ELF-1 (cell line): ENCODE measurements around the gene EPDR1.
A peak's percentile ranks its signal among the peaks of the same experiment; 100 is the strongest.

Source experiments
- DNase-seq: peaks from one replicate; pipeline ENCODE4 v3.0.0-alpha.2; 2016; ENCODE audit warnings: low read depth, low spot score

The EPDR1 gene

GRCh38 chr7:37920305-37920848 is at the start of gene EPDR1:
TSS of gene EPDR1 (plus strand) at chr7:37920640. CDS start at chr7:37920940, 300 bp downstream.
- peak; percentile 65 for DNase-seq

DNA sequence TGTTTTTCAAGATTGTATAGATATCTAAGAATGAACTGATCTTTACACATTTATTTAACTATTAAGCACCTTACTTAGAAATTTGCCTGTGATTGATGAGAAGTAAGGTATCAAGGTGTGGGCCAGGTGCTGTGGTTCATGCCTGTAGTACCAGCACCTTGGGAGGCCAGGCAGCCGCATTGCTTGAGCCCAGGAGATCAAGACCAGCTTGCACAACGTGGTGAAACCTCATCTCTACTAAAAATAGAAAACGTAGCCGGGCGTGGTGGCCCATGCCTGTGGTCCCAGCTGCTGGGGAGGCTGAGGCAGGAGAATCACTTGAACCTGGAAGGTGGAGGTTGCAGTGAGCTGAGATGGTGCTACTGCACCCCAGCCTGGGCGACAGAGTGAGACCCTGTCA is 38.4 kb upstream of the EPDR1 start:
- no peak for DNase-seq

DNA sequence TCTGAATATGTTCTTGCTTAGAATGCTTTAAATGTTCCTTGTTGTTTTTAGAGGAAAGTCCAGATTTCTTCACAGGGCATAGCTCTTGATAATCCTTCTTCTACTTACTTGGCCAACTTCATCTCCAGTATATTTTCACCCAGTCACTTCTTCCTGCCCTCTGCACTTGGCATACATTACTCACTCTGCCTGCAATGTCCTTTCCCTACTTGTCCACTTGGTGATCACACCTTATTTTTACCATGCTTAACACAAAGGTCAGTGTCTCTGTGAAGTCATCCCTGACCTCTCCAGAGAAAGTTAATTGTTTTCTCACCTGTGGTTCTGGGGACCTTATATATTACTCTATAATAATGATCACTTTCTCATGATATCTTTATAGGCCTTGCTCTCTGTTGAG is 27.1 kb upstream of the EPDR1 start:
- DNase-seq: no peak

GRCh38 chr7:37894671-37895070 is 25.8 kb upstream of the EPDR1 start:
- DNase-seq: no peak

- DNase-seq: no peak
Observed at GRCh38 chr7:37899712-37900247, 20.7 kb upstream of the EPDR1 start.

GRCh38 chr7:37901236-37901827 is 19.1 kb upstream of the EPDR1 start:
- DNase-seq: no peak

GRCh38 chr7:37901890-37902524 is 18.4 kb upstream of the EPDR1 start:
- DNase-seq: no peak

- no peak for DNase-seq
Observed at GRCh38 chr7:37908221-37908788, 12.1 kb upstream of the EPDR1 start.

- DNase-seq: no peak
Observed at GRCh38 chr7:37912756-37913155, 7.7 kb upstream of the EPDR1 start.

- DNase-seq: no peak
Observed at GRCh38 chr7:37915438-37915837, 5.0 kb upstream of the EPDR1 start.

DNA sequence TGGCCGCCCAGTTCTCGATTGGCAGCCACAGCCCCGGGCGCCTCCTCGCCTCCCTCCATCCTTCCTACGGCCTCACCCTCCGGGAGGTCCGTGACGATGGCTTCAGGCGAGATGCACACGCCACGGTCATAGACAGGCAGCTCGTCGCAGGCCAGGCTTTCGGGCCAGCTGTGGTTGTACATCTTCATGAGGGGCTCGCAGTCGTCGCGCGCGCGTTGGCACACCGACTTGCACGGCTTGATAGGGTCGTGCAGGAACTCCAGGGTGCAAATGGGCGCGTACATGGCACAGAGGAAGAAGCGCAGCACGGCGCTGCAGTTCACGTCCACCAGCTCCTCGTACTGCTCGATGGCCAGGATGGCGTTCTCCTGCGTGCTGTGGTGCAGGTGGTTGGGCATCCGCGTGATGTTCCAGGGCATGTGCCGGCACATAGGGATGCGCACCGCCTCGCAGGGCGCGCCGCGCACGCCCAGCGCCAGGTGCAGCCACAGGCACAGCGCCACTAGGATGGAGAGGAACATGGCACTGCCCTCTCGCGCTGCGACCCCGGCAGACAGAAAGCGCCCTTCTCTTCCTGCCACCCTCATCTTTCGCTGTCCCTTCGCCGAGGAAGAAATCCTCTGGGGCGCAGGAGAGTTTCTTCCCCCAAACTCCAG is 4.3 kb upstream of the EPDR1 start:
- peak; percentile 26 for DNase-seq

DNA sequence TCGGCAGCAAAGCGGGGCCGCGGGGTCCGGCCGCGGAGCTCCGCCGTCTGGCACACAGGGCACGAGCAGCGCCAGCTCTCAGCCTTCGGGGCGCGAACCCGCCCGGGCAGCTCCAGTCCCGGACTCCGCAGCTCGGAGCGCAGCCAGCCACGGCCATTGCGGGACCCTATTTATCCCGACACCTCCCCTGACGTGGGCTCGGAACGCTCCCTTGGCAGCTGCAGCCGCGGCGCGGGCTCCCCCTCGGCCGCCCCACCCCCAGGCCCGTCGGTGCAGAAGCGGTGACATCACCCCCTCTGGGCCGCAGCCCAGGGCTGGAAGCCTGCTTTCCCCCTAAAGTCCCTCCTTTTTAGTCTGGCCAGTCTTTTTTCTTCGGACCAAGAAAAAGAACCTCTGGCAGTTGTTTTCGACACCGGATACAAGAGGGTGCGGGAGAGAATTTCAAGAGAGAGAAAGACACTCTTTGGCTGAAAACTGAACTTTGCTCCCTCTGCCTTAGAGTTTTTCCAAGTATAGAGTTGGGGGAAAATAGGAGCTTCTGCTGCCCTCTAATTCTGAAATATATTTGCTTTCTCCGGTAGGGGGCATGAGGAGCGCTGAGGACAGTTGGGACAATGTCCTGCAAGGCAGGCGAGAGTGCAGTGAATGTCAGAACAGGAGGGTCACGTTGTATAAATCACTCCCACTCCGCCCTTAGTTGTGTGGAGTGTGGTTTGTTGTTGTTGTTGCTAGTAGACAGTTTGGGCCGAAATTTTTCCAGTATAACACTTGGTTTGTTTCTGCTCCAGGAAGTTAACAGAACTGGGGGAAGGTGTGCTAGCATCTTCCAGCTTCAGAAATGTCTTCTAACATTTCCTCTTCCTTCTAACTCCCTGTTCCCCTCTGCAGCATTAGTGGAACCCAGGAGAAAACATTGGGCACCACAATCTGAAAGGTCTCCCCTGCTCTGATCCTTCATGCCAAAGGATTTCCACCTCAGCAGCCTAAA is 3.5 kb upstream of the EPDR1 start, which contains the start of gene SFRP4:
Gene SFRP4 (minus strand): TSS at position 145 of the 988 bp plus-strand sequence. CDS start 280 bp downstream, outside the sequence.
- peak; percentile 70 for DNase-seq

- no peak for DNase-seq
Observed at GRCh38 chr7:37918526-37918925, 1.9 kb upstream of the EPDR1 start.

DNA sequence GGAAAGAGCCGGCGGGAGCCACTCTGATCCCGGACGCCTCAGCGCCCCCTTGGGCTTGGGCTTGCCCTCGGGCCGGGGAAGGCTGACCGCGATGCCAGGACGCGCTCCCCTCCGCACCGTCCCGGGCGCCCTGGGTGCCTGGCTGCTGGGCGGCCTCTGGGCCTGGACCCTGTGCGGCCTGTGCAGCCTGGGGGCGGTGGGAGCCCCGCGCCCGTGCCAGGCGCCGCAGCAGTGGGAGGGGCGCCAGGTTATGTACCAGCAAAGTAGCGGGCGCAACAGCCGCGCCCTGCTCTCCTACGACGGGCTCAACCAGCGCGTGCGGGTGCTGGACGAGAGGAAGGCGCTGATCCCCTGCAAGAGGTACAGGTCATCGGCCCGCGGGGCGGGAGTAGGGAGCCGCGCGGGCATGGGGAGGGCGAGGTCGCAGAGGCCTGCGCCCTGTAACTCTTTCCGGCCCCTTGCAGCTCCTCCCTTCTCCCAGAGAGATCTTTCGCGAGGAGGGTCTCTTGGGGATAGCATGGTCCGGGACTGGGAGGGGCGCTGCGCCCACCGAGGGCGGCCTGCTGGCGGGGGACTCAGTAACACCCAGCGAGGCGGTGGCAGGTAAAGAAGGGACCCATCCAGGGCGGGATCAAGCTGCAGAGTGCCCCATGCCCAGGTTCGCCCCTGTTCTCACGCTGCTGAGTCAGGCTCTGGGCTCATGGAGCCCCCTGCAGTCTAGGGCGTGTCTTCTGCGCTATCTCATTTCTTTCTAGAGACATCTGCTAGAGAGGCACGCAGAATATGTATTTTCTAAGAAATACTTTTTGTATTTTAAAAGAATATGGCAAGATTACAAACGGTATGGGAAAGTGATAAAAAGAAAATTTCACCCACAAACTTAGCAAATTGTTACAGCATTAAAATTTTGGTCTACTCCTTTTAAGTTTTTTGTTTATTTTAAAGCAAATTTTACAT is 687 bp downstream of the EPDR1 start:
- peak; percentile 54 for DNase-seq

GRCh38 chr7:37921876-37922275 is 1.4 kb downstream of the EPDR1 start:
- DNase-seq: no peak

DNA sequence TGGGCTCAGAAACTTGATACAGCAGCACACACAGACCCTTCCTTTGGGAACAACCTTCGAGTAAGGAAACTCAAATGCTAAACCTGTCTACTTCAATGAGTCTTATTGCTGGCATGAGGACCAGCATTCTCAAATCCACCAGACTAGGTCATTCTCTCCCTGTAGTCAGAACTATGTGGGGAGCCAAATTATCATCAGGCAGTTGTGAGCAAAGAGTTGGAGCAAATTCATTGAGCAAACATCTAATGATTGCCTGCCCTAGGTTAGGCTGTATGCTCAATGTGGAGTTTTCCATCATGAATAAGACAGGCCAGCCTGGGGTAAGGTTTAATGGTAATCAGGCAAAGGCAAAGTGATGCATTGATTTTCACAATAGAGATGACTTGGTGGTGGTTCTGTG is 3.6 kb downstream of the EPDR1 start:
- DNase-seq: no peak

DNA sequence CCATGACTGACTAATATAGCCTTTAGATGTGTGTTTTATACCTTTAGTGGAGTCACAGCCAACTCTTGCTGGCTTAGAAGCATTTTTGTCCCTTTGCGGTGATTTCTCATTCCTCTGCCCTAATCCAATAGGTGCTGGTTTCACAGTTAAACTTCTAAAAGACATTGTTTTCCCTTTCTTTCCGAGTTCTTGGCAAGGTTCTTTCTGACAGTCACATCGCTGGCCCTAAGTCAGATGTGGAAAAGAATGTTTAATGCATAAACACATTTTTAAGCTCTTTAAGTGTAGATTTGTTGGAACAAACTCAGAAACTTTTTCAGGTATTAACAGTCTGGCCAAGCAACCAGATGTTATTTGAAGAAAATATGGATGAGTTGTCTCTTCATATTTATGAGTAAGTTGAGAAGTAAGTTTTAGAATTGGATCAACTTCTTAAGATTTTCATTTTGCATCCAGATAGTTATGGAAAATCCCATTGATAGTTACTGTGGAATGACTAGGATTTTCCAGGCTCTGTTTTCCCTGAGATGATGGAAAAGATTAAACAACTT is 4.1 kb downstream of the EPDR1 start:
- DNase-seq: no peak

- no peak for DNase-seq
Observed at GRCh38 chr7:37925620-37926019, 5.2 kb downstream of the EPDR1 start.

DNA sequence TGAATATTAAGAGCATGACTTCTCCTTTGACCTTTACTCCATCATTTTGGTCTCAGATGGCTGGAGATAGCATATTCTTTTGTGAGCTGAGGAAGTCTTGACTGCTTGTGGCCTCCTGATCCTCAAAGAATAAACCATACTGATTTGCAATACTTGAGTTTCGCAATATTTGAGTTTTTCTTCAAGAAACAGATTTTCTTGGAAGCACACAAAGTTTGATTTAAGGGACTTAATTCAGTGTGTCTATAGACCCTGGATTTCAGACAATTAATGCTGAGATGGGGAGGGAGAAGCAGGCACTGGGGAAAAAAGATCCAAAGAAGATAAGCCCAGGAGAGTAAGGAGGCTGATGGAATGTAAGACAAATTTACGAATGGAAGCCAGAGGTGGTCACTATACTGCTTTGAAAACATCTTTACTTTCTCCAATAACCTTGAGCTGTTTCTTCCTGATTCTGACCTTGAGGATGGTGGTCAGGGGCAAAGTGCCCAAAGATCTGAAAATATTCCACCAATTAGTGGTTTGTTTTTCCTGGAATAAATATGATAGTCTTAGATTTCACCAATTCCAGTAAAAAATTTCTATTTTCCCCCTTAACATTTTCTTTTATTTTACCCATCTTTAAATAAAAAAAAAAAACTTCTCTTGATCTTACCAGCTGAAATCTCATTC is 7.5 kb downstream of the EPDR1 start:
- DNase-seq: no peak
